Measurements from ENCODE around the gene MCF2L2.

DNA sequence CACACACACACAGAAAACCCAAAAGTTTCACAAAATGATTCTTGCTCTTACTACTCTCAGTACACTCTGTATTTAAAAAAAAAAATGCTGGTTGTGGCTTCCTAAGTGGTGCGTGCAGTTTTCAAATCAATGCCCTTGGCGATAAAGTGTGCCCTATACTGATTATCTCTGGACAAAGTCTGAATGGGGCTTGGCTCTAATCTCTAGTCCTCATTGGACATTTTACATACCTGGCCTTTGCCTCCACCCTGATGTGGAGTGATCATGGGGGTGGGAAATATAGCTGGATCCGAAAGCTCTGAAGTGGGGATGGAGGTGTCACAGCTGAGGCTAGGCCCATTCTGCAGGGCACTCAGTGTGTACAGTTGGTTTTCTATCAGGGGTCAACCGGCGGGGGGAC, 161.3 kb downstream of the MCF2L2 start:
- TF ChIP-seq YY1 (IDR thresholded peaks at IDR 0.05; ENCODE audit: insufficient read depth, insufficient replicate concordance, low read depth, low read length) (no peak), POLR2A (IDR thresholded peaks at IDR 0.05; ENCODE audit: insufficient read depth in 1 of 2, low read depth in 2 of 2, low read length in 2 of 2) (no peak), ZNF292 (CRISPR knock-in tag; IDR thresholded peaks at IDR 0.05; ENCODE audit: borderline replicate concordance, low read depth) (no peak), ZNF724P (CRISPR knock-in tag; IDR thresholded peaks at IDR 0.05; ENCODE audit: borderline replicate concordance) (no peak), BRCA1 (CRISPR knock-in tag; IDR thresholded peaks at IDR 0.05) (no peak), KLF9 (CRISPR knock-in tag; IDR thresholded peaks at IDR 0.05; ENCODE audit: low read depth) (no peak), ZNF83 (CRISPR knock-in tag; IDR thresholded peaks at IDR 0.05; ENCODE audit: borderline replicate concordance) (no peak)
- TF ChIP-seq, protein P1, sequence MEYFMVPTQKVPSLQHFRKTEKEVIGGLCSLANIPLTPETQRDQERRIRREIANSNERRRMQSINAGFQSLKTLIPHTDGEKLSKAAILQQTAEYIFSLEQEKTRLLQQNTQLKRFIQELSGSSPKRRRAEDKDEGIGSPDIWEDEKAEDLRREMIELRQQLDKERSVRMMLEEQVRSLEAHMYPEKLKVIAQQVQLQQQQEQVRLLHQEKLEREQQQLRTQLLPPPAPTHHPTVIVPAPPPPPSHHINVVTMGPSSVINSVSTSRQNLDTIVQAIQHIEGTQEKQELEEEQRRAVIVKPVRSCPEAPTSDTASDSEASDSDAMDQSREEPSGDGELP (IDR thresholded peaks at IDR 0.05; ENCODE audit: borderline replicate concordance, low read depth), result no peak

All from HepG2 (cell line).